ENCODE results near the gene PBX4.
"Not testable (repeated sequence)": the region's sequence is repeated elsewhere in the genome, so short reads cannot be mapped to it uniquely, and the experiment has no call there.

PBX4 gene

GRCh38 chr19:19626516-19627472 lies 8.3 kb upstream of the PBX4 start:
- DNase-seq, result no peak

DNA sequence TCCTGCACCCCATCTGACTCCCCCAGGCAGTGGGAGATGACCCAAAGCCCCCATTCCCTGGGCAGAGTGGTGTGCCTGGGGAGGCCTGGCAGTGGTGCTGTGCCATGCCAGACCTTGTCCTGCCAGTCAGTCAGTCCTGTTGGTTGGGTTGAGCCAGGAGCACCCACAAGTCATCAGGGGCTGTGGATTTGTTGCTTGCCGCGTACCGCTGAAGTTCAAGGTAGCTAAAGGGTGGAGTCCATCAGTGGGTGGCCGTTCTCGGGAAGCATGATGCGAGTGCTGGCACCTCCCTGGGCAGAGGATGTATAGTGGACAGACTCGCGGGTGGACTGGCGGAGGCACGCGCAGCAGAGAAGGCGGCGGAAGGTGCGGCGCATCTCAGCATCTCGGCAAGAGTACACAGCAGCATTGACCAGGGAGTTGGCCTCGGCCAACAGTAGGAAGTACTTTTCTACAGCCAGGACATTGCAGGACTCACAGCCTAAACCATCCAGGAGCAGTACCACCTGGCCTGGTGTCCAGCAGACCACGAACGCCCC lies 5.6 kb upstream of the PBX4 start:
- no peak for DNase-seq

GRCh38 chr19:19623383-19623782 lies 4.9 kb upstream of the PBX4 start:
- no peak for DNase-seq

GRCh38 chr19:19619849-19620210 lies 1.3 kb upstream of the PBX4 start:
- DNase-seq, result no peak

- DNase-seq, result no peak
These were observed 828 bp upstream of the PBX4 start for GRCh38 chr19:19619181-19619848.

GRCh38 chr19:19615086-19615485 lies 3.4 kb downstream of the PBX4 start:
- peak; percentile 69 for DNase-seq

DNA sequence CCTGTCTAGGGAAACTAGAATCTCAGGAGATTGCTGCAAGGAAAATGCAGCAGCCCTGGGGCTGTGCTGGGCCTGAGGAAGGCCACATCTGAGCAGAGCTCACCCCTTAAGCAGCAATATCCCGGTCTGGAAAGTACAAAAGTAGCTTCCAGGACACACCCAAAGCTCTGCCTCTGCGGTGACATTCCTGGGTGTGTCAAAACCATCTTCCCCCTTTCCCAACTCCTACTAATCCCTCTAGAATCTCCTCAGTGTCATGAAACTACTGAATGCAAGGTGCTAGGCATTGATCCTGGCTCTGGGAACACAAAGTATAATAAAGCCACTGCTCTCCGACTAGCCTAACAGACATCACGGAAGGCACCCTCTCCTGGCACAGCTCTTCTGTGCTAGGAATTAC lies 5.0 kb downstream of the PBX4 start:
- peak; percentile 48 for DNase-seq

GRCh38 chr19:19610376-19611202 lies 7.9 kb downstream of the PBX4 start:
- no peak for DNase-seq

DNA sequence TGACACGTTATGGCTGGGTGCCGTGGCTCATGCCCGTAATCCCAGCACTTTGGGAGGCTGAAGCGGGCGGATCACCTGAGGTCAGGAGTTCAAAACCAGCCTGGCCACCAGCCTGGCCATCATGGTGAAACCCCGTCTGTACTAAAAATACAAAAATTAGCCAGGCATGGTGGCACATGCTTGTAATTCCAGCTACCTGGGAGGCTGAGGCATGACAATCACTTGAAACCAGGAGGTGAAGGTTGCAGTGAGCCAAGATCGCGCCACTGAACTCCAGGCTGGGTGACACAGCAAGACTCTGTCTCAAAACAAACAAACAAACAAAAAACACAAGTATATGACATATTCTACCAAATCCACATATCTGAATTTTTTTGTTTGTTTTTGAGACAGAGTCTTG lies 11.8 kb downstream of the PBX4 start:
- not testable (repeated sequence) for DNase-seq

GRCh38 chr19:19606021-19606420 lies 12.5 kb downstream of the PBX4 start:
- no peak for DNase-seq

GRCh38 chr19:19602713-19603324 lies 15.7 kb downstream of the PBX4 start:
- no peak for DNase-seq

- no peak for DNase-seq
These were observed 16.3 kb downstream of the PBX4 start for GRCh38 chr19:19602136-19602712.

DNA sequence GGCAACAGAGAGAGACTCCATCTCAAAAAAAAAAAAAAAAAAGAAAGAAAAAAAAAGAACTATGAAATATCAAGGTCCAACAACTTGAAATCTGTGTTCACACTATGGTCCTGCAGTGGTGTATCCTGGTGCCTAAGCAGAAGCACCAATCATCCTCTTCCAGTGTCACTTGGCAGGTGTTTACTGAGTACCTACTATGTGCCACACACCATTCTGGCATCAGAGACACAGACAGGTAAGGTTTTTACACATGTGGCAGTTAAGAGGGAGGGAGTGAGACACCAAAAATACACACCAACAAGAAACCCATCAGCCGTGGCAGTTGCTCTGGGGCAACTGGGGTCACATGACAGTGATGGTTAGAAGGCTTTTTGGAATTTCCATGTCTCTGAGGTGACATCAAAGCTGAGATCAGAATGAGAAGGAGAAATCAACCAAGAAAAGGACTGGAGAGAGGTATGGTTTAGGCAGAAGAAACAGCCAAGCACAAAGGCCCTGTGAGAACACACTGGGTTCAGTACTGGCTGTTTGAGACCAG lies 17.6 kb downstream of the PBX4 start:
- no peak for DNase-seq

DNA sequence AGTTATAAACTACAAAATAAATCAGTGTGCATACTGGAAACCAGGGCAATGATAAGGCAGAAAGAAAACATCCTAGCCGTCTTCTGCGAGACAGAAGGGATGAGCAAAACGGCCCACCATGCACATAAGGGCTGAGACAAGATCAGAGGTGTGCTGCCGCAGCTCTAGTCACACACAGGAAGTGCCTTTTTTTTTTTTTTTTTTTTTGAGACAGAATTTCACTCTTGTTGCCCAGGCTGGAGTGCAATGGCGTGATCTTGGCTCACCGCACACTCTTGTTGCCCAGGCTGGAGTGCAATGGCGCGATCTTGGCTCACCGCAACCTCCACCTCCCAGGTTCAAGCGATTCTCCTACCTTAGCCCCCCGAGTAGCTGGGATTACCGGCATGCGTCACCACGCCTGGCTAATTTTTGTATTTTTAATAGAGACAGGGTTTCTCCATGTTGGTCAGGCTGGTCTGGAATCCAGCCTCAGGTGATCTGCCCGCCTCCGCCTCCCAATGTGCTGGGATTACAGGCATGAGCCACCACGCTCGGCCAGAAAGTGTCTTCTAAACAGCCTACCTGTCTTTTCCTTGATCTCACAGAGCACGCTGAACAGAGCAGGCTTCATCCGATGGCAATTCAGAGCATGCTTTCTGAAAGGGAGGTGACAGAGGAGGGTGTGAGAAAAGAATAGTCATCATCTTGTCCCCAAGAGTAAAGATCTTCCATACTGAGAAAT lies 19.6 kb downstream of the PBX4 start:
- DNase-seq, result not testable (repeated sequence)

GRCh38 chr19:19597809-19598306 lies 20.6 kb downstream of the PBX4 start:
- DNase-seq, result no peak

DNA sequence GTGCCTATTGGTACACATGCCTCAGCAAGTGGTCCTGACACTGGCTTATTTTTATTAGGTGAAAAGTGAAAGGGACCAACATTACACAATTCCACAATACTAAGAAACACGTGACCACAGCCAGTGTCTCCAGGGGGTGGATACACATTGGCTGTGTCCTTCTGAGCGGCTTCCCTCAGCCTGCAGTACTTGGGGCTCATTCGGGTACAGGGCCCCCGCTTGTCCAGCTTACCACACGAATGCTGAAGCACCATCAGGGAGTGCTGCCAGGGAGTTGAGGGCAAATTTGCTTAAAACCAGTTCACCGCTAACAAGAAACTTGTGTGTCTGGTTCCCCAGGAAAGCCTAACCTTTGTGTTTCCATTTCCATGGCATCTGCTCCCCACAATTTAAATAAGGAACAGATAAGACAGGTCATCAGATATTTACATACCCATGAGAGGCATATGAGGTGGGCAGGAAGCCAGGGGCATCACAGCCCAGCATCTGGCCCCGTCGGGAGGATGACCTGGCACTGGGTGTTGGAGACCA lies 23.3 kb downstream of the PBX4 start:
- DNase-seq, result peak; percentile 46

- DNase-seq, result no peak
These were observed 24.1 kb downstream of the PBX4 start for GRCh38 chr19:19594381-19594780.

- DNase-seq, result no peak
These were observed 25.8 kb downstream of the PBX4 start for GRCh38 chr19:19592690-19593089.

DNA sequence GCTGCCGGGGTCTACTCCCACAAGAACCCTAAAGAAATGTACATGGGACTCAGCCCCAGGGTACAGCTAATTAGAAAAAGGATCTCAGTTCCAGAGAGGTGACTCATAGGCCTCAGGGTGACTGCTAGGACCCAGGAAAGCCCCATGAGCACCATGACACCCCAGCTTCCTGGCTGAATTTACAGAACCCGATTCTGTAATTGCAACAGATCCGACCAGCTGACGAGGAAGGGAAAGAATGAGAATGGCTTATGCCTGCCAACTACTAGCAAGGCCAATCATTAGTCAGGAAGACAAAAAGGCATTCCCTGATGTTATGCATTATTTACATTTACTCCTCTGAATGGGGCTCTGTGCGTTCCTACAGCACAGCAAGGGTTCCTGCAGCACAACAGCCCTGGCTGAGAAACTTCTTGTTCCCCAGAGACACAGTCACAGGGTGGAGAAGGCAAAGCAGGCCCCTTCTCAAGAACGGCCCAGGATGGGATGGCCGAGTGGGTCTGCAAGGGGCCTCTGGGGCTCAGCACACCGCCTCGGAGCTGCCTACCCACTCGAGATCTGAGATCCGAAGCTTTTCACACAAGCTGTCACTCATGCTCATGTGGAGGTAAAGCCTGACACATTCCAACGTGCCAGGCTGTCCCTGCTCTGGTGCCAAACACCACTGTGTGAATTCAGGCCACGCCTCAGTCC lies 27.2 kb downstream of the PBX4 start:
- DNase-seq, result peak; percentile 99

DNA sequence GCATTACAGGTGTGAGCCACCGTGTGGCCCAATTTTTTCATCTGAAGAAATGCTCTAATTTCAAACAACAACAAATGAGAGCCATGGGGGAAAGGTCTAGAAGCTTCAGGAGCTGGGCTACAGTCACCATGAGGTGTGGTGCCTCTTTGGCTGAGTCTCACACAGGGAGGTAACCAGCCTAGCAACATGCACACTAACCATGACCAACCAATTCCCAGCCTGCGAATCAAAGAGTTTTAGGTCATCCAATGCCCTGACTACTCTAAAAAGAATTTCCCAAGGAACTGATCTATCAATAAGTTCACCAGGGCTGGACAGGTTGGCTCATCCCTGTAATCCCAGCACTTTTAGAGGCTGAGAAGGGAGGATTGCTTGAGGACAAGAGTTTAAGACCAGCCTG lies 29.9 kb downstream of the PBX4 start:
- peak; percentile 34 for DNase-seq

All from EL (cell line).